BE2C (cell line): ENCODE data around the gene ADAT3. TPM values are rescaled to one million over a fixed set of nuclear protein-coding genes. Genes with fewer than 3 reads are reported as not detected.

Source experiments
- DNase-seq: peaks from one replicate; pipeline ENCODE4 v3.0.0-alpha.2; 2020
- H3K27me3 ChIP-seq: fragments of 250-450 bp; sonication (Bioruptor Pico); 2 replicates; pipeline ENCODE4 v1.5.1; 2020; ENCODE audit warnings: mild to moderate bottlenecking
- H3K36me3 ChIP-seq: fragments of 250-450 bp; sonication (Bioruptor Pico); 2 replicates; pipeline ENCODE4 v1.5.1; 2020; ENCODE audit warnings: mild to moderate bottlenecking
- H3K4me1 ChIP-seq: fragments of 250-450 bp; sonication (Bioruptor Pico); 2 replicates; pipeline ENCODE4 v1.5.1; 2020
- H3K4me3 ChIP-seq: 2 replicates; pipeline ENCODE4 v1.5.1; 2011; ENCODE audit warnings: low read depth, low read length
- H3K9me3 ChIP-seq: fragments of 250-450 bp; sonication (Bioruptor Pico); 2 replicates; pipeline ENCODE4 v1.5.1; 2020
- CTCF ChIP-seq: IDR thresholded peaks from 2 replicates; pipeline ENCODE4 v1.5.1; 2012; ENCODE audit warnings: mild to moderate bottlenecking, low read depth, low read length
- polyA plus RNA-seq: library from polyadenylated mRNA; unstranded; fragments of >200 nt; gene quantifications from one replicate; pipeline ENCODE4 v1.2.1, GENCODE V29; 2012; ENCODE audit warnings: low read depth, missing spikeins; ENCODE audit not compliant: insufficient read length, insufficient read depth

The ADAT3 gene
- 51.0 TPM for polyA plus RNA-seq

GRCh38 chr19:1905110-1905862 lies at the start of gene ADAT3, which contains the start of gene SCAMP4:
Gene ADAT3 (plus strand): TSS chr19:1905399. CDS start chr19:1912048, 6,649 bp downstream.
Gene SCAMP4 (plus strand): TSS chr19:1905399. CDS start chr19:1915020, 9,621 bp downstream.
- Histone ChIP-seq H3K27me3 (no peaks in the 10 kb centered on the region), H3K36me3 (peaks cover 20% of the 10 kb centered on the region), H3K9me3 (no peaks in the 10 kb centered on the region), H3K4me1 (peaks cover 9% of the 10 kb centered on the region), H3K4me3 (peak within 1 kb of the TSS; percentile 61)
- TF ChIP-seq CTCF, result no peak
- peak; percentile 100 for DNase-seq

DNA sequence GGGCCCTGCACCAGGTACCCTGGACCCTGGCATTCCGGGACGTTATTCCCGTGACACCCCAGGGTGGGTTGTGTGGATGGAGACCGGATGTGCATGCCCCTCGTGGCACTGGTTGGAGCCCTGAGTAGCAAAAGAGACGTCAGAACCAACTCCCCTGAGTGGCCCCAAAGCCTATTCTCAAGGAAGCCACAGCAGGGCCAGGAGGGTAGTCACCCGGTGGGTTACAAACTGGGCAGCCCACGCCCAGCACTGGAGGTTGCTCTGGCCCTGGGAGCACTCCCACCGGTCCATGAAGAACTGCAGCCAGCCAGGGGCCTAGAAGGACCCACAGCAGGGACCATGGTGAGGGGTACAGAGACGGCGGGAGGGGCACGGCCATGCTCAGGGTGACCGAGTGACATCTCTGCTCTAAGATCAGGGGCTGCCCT lies 49.4 kb upstream of the ADAT3 start:
- peaks cover 49% of the 10 kb centered on the region for H3K4me1 ChIP-seq
- H3K27me3 ChIP-seq, result no peaks in the 10 kb centered on the region
- peaks cover 4% of the 10 kb centered on the region for H3K36me3 ChIP-seq
- no peak for DNase-seq
- peak overlapping the region; percentile 62 for H3K4me3 ChIP-seq
- TF ChIP-seq CTCF, result no peak
- H3K9me3 ChIP-seq, result no peaks in the 10 kb centered on the region

- Histone ChIP-seq H3K27me3 (no peaks in the 10 kb centered on the region), H3K4me3 (peak overlapping the region; percentile 62), H3K36me3 (peaks cover 4% of the 10 kb centered on the region), H3K9me3 (no peaks in the 10 kb centered on the region), H3K4me1 (peaks cover 49% of the 10 kb centered on the region)
- TF ChIP-seq CTCF, result no peak
- DNase-seq, result no peak
Measured at GRCh38 chr19:1856345-1856697, 48.9 kb upstream of the ADAT3 start.

GRCh38 chr19:1856698-1857603 lies 48.2 kb upstream of the ADAT3 start:
- TF ChIP-seq CTCF, result no peak
- Histone ChIP-seq H3K4me1 (peaks cover 49% of the 10 kb centered on the region), H3K4me3 (peak overlapping the region; percentile 62), H3K36me3 (peaks cover 4% of the 10 kb centered on the region), H3K27me3 (no peaks in the 10 kb centered on the region), H3K9me3 (no peaks in the 10 kb centered on the region)
- DNase-seq, result peak; percentile 65

- no peak for TF ChIP-seq CTCF
- DNase-seq, result no peak
- Histone ChIP-seq H3K4me3 (peak overlapping the region; percentile 62), H3K36me3 (peaks cover 4% of the 10 kb centered on the region), H3K4me1 (peaks cover 41% of the 10 kb centered on the region), H3K27me3 (no peaks in the 10 kb centered on the region), H3K9me3 (no peaks in the 10 kb centered on the region)
Measured at GRCh38 chr19:1857648-1858326, 47.4 kb upstream of the ADAT3 start.
